Glomerular endothelial cell (primary cell): Measurements from ENCODE around the gene NOL4L. TPM values are rescaled to one million over a fixed set of nuclear protein-coding genes. Genes with fewer than 3 reads are reported as not detected.

Source experiments
- DNase-seq: peaks from one replicate; pipeline ENCODE4 v3.0.0-alpha.2; 2011; ENCODE audit warnings: low read depth, low spot score; ENCODE audit errors: extremely low read depth
- total RNA-seq: library from RNA; depleted of rRNA; stranded (reverse); fragments of >200 nt; gene quantifications from 2 replicates; pipeline ENCODE4 v1.2.3, GENCODE V29; 2015

Gene NOL4L
- total RNA-seq, 1 donor from 2014 or later = 99.9 TPM

DNA sequence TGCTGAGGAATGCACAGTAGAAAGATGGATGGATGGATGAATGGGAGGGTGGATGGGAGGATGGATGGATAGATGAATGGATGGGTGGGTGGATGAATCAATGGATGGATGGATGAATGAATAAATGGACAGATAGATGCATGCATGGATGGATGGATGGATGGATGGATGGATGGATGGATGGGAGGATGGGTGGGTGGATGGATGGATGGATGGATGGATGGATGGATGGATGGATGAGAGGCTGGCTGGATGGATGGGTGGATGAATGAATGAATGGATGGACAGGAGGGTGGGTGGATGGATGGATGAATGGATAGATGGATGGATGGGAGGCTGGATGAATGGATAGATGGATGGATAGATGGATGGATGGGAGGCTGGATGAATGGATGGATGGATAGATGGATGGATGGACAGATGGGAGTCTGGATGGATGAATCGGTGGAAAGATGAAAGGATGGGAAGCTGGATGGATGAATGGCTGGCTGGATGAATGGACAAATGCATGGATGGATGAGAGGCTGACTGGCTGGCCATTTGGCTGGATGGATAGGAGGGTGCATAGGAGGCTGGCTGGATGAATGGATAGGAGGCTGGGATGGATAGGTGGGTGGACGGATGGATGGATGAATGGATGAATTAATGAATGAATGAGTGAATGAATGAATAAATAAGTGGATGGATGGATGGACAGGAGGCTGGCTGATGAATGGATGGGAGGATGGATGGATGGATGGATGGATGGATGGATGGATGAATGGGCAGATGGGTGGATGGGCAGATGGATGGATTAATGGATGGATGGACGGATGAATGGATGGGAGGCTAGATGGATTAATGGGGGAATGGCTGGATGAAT lies 28.3 kb upstream of the NOL4L start:
- no peak for DNase-seq

DNA sequence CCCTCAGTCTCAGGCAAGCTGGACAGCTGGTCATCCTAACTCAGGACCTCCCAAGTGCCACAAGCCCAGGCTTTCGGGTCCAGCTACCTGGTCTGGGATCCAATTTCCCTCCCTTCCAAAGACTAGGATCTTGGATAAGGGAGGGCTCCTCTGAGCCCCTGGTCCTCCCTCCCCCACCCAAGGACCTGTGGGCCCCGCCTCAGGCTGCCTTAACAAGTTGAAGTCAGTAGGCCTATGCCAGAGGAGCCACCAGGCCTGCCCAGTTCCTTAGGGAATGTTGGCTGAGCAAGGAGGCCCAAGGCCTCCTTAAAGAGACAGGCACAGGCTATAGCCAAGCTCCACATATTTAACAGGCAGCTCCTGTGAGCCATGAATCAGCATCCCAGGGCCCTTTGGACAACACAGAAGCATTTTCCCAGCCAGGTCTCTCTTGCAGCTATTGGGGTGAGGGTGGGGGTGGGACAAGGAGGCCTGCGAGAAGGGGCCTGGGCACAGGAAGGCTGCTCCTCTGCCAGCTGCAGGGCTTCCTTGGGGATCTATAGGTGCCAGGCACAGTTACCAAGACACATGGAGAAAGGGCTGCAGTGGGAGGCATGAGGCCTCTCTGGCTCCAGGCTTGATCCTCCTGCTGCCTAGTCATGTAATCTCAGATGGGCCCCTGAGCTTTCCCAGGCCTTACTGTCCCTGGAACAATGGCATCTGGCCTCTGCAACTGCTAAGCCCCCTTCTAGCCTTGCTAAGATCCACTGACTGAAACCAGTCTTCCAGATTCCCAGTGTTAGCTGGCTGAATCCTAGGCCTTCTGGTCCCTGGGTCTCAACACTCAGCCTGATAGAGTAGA lies 27.4 kb upstream of the NOL4L start:
- no peak for DNase-seq

GRCh38 chr20:32611868-32612267 lies 26.7 kb upstream of the NOL4L start:
- DNase-seq = no peak

- DNase-seq = no peak
Measured at GRCh38 chr20:32611286-32611685, 26.2 kb upstream of the NOL4L start.

- DNase-seq = no peak
Measured at GRCh38 chr20:32610472-32611218, 25.5 kb upstream of the NOL4L start.

GRCh38 chr20:32609993-32610392 lies 24.9 kb upstream of the NOL4L start:
- DNase-seq = no peak

- no peak for DNase-seq
Measured at GRCh38 chr20:32609111-32609773, 24.1 kb upstream of the NOL4L start.

GRCh38 chr20:32608664-32609015 lies 23.5 kb upstream of the NOL4L start:
- DNase-seq = no peak

DNA sequence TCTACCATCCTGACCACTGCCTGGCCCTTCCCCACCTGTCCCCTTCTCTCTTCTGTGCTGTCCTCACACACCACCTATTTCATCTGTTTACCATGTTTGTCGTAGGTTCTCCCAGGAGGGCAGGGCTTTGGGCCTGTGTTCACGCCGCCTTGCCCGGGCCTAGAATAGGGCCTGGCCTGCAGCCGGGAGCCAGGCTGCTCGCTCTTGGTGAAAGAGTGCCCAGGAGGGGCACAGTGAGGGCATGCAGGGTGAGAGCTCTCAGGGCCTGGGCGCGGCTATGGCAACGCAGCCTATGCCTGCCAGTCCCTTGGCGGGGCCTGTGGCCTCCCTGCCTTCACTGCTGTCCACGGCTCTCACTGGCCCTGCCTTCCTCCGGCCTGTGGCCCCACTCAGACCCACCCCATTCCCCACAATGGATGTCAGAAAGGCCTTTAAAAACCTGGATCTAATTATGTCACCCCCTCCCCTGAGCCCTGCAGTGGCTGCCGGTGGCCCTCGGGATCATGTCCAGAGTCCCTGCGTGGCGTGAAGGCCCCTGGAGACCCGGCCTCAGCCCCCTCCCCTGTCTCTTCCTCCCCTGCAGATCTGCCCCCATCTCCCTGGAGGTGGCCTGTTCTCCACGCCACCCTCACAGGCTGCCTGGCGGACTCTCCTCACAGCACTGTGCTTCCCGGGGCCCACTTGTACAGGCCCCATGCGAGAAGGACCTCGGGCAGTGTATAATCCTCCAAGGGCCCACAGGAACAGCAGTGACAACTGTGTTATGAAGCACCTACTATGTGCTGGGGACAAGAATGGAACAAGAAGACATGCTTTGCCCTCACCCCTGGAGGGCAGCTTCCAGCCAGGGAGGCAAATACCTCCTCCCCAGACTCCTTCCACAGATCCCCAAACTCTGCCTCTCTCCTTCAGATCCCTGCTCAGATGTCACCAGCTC lies 22.9 kb upstream of the NOL4L start:
- no peak for DNase-seq

- DNase-seq = no peak
Measured at GRCh38 chr20:32607324-32607723, 22.2 kb upstream of the NOL4L start.

DNA sequence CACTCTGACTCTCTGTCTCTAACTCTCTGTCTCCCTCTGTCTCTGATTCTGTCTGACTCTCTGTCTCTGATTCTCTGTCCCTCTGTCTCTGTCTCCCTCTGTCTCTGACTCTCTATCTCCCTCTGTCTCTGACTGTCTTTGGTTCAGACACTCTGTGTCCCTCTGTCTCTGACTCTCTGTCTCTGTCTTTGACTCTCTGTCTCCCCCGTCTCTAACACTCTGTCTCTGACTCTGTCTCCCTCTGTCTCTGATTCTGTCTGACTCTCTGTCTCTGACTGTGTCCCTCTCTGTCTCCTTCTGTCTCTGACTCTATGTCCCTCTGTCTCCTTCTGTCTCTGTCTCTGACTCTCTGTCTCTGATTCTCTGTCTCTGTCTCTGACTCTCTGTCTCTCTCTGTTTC lies 21.7 kb upstream of the NOL4L start:
- DNase-seq = no peak

DNA sequence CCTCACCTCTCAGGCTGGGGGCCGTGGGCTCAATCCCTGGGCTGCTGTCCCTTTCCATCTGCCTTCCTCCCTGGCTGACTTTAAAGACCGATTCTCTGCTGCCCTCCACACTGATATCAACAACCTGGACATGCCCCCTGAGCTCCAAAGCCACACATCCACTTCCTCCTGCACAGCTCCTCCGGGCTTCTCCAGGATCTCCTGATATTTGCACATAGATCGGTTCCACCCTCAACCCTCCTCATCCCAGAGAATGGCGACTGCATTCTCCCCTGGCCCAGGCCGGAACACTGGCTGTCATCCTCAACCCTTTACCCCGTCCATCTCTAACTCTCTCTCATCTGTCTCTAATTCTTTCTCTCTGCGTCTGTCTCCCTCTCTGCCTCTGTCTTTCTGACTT lies 21.0 kb upstream of the NOL4L start:
- no peak for DNase-seq

DNA sequence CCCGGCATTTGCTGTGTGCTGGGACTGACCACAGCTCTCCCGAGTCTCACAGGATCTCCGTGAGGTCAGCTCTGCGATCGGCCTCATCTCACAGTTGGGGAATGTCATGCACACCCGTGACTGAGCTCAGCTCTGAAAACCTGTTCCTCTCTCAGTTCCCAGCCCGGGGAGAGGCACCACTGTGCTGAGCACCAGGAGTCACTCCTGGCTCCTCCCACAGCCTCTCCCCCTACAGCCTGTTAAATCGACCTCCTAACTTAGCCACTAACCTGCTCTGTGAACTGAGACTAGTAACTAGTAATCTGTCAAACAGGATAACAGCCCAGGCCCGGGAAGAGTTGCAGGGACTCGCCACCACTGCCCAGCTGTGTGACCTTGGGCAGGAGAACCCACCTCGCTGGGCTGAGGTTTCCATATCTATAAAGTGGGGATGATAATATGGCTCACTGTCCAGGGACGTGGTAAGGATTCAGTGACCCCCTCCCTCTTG lies 20.1 kb upstream of the NOL4L start:
- DNase-seq = no peak

DNA sequence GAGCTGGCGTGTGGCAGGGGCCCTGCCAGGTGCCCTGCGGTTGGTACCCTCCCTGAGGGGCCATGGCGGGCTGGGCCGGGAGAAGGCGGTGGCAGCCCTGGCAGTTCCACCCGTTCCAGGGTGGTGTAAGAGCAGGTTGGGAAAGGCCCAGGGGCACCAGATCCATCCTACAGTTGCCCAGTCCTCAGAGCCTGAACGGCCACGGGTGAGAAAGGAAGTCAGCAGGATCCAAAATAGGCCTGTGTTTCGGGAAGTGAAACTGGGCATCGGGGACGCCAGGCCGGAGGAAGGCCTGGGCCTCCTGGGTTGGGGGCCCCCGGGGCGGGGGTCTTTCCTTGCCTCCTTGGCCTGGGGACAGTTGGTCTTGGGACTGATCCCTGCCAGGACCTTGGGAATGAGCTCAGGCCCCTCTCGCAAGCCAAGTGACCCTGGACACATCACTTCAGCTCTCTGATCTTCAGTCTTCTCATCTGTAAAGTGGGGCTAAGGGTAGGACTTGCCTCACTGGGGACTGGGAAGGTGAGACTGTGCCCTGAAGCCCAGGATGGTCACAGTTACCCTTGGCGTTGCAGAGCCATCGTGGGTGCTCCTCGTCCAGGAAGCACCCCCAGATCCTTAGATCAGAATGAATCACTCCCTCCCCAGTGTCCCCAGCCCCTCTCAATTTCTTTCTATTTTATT lies 18.1 kb upstream of the NOL4L start:
- no peak for DNase-seq

- DNase-seq = no peak
Measured at GRCh38 chr20:32602273-32602672, 17.1 kb upstream of the NOL4L start.

- DNase-seq = no peak
Measured at GRCh38 chr20:32600681-32601237, 15.6 kb upstream of the NOL4L start.

DNA sequence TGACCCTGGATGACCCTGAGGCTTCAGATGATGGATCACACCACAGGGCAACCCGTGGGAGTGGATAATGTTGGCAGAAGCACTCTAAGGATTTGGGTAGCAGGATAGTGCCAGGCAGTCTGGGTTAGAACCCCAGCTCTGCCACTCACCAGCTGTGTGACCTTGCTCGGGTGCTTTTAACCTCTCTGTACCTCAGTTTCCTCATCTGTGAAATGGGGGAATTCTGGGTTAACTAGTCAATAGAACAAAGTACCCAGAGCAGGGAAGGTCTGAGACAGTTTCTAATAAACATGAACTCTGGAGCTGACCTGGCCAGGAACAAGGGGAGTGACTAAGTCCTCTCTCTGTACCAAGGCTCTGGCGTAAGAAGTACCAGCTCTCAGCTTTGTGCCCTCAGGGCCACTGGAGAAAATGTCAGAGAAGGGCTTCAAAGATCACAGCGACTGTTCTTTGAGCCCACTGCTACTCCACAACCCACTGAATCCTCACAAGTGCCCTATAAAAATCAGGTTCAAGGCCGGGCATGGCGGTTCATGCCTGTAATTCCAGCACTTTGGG lies 14.7 kb upstream of the NOL4L start:
- no peak for DNase-seq

GRCh38 chr20:32598606-32599005 lies 13.5 kb upstream of the NOL4L start:
- DNase-seq = no peak
